Heart right ventricle (tissue), 16 donors: Measurements from ENCODE around the gene SLC22A4. TPM values are rescaled to one million over a fixed set of nuclear protein-coding genes. Genes with fewer than 3 reads are reported as not detected.

Experiments
- ATAC-seq, 8 donors: fragments of 200-7000 bp; cut with Tn5 transposase; one replicate each; pipeline ENCODE4 v1.9.1; 2020; ENCODE audit warnings: mild to moderate bottlenecking in 8 of 8, moderate library complexity in 8 of 8, moderate number of reproducible peaks in 1 of 8
- DNase-seq, 2 donors: peaks; one replicate each; pipeline ENCODE4 v3.0.0-alpha.2; 2020
- H3K27ac ChIP-seq, 10 donors: fragments of 200-600 bp; sonication (generic) in 2 of 10; one replicate each; pipeline versions ENCODE4 v1.5.0 to v1.8.0; 2020 to 2022; ENCODE audit warnings: mild to moderate bottlenecking in 3 of 10
- H3K27me3 ChIP-seq, 7 donors: fragments of 200-600 bp; one replicate each; pipeline ENCODE4 v1.8.0; 2021 to 2022; ENCODE audit warnings: mild to moderate bottlenecking in 2 of 7
- H3K36me3 ChIP-seq, 9 donors: fragments of 200-600 bp; sonication (generic) in 1 of 9; one replicate each; pipeline versions ENCODE4 v1.5.0 to v1.8.0; 2020 to 2022; ENCODE audit warnings: mild to moderate bottlenecking in 2 of 9
- H3K4me1 ChIP-seq, 9 donors: fragments of 200-600 bp; sonication (generic) in 1 of 9; one replicate each; pipeline versions ENCODE4 v1.5.0 to v1.8.0; 2020 to 2022; ENCODE audit warnings: mild to moderate bottlenecking in 4 of 9
- H3K4me3 ChIP-seq, 10 donors: fragments of 200-600 bp; sonication (generic) in 2 of 10; one replicate each; pipeline versions ENCODE4 v1.5.0 to v1.8.0; 2020 to 2022; ENCODE audit warnings: mild to moderate bottlenecking in 7 of 10, moderate library complexity in 2 of 10
- H3K9me3 ChIP-seq, 11 donors: fragments of 200-600 bp in 10 of 11; sonication (generic) in 2 of 11; one replicate each; pipeline versions ENCODE4 v1.5.0 to v1.8.0; 2013 to 2022; ENCODE audit warnings: mild to moderate bottlenecking in 2 of 11, control low read depth in 1 of 11, moderate library complexity in 1 of 11
- WGBS, 2 donors: extraction: QIAGEN DNeasy Blood & Tissue Kit; methylation state at CpG; one replicate each; pipeline ENCODE4 v1.1.7; 2013; ENCODE audit warnings: inconsistent platforms in 1 of 2; 5-methylcytosine and 5-hydroxymethylcytosine counted together
- intact Hi-C, 10 donors: fragments of 100-400 bp; cut with DNase I; formaldehyde crosslinking; loops; one replicate each; pipeline versions ENCODE4 v1.11.1 to v1.14.2; 2022
- polyA plus RNA-seq, 2 donors: library from polyadenylated mRNA; stranded (reverse); fragments of 200-250 nt; gene quantifications; one replicate each; pipeline ENCODE4 v1.2.3, GENCODE V29; 2013
- total RNA-seq, 10 donors: library from RNA; stranded (reverse); fragmentation: NEBNext Ultra II Directional in 3 of 10; extraction: Animal tissue kit (Norgen Biotek cat#: 25700) in 3 of 10; gene quantifications; one replicate each; pipeline versions ENCODE4 v1.2.1 to v1.2.4, GENCODE V29; 2021 to 2023
- TF ChIP-seq, protein P1 (sequence below), 9 donors: fragments of 200-600 bp; sonication (generic) in 2 of 9; IDR thresholded peaks; one replicate each; pipeline versions ENCODE4 v1.5.0 to v1.8.0; 2021 to 2022; ENCODE audit warnings: antibody characterized with exemption in 9 of 9, mild to moderate bottlenecking in 5 of 9, moderate library complexity in 1 of 9
- donor health status: Arrhythmogenic right ventricular cardiomyopathy.
- donor health status: ischemic (EF 13 %, LVEDD 7.1; RV severe dilation, severe dysfunction).
- donor health status: healthy with polysubstance abuse.
- donor health status: DM: no; HTN: yes; CAD: no.
- donor health status: DM: no; HTN: no; CAD: no.
- donor health status: ischemic (EF 25% LVEDD 6.9; RV normal size, moderate dysfunction).
- donor health status: ischemic (EF 25% LVEDD 5.7; RV mildly dilated, moderate dysfunction).
- donor health status: healthy.
- donor health status: DM: yes; HTN: yes; CAD: no.
- donor health status: Ischemic cardiomyopathy.
- donor health status: ischemic (EF 35%, LVEDD 5.7; RV mildly dilated, moderate dysfunction).
- donor health status: nonischemic (EF 11% LVEDD 7.7; RV severe dilation, severe dysfunction).
- donor health status: DM: yes; HTN: yes; CAD: no.
- donor health status: PGD.
- donor health status: ischemic (EF 29% LVEDD 5.4; RV normal size, mild dysfunction).
- donor health status: nonischemic (EF 23%, LVEDD 6.1; RV moderate dilation, normal function).

SLC22A4 gene
- total and polyA plus RNA-seq, 12 donors = 0.39 to 9.0 (median 2.1) TPM

DNA sequence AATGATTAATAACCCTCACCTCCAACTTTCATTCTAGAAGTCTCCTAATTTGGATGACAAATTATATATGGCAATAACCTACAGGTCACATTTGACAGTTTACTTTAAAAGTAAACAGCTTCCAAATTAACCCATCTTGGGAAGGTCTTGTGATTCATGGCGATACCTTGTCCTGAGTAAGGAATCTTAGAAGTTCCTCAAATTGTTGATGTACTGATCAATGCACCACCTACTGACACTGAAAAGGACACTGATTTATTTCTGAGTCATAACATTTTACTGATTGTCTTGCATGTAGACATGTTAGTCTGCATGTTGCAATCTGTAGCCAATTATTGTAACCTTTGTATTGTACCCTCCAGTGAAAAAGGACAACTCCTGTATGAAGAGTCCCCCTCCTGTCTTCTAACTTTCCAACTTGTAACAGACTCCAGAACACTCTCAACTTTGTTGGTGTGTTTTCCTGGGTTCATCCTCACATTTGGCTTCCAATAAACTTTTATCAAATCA lies 59.3 kb downstream of the SLC22A4 start:
- Histone ChIP-seq H3K36me3 (peaks cover 0 to 22% (median 0%) of the 10 kb centered on the region in 9 donors), H3K4me1 (peaks cover 0 to 32% (median 11%) of the 10 kb centered on the region in 9 donors), H3K27ac (peak overlapping the region in 1 of 10 donors; percentile 87), H3K27me3 (no peaks in the 10 kb centered on the region), H3K4me3 (no peak overlapping the region), H3K9me3 (peaks cover 0 to 16% (median 0%) of the 10 kb centered on the region in 11 donors)
- TF ChIP-seq, protein P1, sequence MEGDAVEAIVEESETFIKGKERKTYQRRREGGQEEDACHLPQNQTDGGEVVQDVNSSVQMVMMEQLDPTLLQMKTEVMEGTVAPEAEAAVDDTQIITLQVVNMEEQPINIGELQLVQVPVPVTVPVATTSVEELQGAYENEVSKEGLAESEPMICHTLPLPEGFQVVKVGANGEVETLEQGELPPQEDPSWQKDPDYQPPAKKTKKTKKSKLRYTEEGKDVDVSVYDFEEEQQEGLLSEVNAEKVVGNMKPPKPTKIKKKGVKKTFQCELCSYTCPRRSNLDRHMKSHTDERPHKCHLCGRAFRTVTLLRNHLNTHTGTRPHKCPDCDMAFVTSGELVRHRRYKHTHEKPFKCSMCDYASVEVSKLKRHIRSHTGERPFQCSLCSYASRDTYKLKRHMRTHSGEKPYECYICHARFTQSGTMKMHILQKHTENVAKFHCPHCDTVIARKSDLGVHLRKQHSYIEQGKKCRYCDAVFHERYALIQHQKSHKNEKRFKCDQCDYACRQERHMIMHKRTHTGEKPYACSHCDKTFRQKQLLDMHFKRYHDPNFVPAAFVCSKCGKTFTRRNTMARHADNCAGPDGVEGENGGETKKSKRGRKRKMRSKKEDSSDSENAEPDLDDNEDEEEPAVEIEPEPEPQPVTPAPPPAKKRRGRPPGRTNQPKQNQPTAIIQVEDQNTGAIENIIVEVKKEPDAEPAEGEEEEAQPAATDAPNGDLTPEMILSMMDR (IDR thresholded peaks at IDR 0.05) = no peak
- 94 to 100% methylated on average over 1 of the region's 1 CpG for WGBS, 2 donors
- intact Hi-C loops = no loop called here
- DNase-seq (no peak), ATAC-seq (no peak)

DNA sequence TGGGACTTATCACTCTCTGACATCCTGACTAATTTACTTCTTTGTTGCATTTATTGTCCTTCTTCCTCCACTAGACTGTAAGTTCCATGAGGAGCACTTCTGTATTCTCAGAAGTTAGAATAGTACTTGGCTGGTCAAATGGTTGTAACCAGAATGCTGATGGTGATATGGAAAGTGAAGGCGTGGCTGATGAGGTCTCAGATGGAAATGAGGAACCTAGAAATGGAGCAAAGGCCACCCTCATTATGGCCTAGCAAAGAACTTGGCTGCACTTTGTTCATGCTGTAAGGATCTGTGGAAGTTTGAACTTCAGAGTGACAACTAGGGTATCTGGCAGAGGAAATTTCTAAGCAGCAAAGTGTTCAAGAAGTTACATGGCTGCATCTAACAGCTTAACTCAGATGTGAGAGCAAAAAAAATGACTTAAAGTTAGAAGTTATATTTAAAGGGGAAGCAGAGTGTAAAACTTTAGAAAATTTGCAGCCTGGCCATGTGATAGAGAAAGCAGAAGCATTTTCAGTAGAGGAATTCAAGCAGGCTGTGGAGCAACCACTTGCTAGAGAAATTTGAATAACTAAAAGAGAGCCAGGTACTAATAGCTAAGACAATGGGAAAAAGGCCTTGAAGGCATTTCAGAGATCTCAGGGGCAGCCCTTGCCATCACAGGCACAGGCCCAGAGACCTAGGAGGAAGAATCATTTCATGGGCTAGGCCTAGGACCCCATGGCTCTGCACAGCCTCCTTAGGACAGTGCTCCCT lies 60.4 kb downstream of the SLC22A4 start:
- Histone ChIP-seq H3K9me3 (peaks cover 0 to 6% (median 0%) of the 10 kb centered on the region in 11 donors), H3K4me3 (no peak overlapping the region), H3K4me1 (peaks cover 0 to 39% (median 15%) of the 10 kb centered on the region in 9 donors), H3K27ac (peak overlapping the region in 1 of 10 donors; percentile 87), H3K27me3 (no peaks in the 10 kb centered on the region), H3K36me3 (peaks cover 0 to 11% (median 0%) of the 10 kb centered on the region in 9 donors)
- 89 to 93% methylated on average over 1 of the region's 1 CpG for WGBS, 2 donors
- intact Hi-C loops = no loop called here
- ATAC-seq = peak in 1 of 8 donors; percentile 42
- TF ChIP-seq, protein P1 (IDR thresholded peaks at IDR 0.05) = no peak
- no peak for DNase-seq

DNA sequence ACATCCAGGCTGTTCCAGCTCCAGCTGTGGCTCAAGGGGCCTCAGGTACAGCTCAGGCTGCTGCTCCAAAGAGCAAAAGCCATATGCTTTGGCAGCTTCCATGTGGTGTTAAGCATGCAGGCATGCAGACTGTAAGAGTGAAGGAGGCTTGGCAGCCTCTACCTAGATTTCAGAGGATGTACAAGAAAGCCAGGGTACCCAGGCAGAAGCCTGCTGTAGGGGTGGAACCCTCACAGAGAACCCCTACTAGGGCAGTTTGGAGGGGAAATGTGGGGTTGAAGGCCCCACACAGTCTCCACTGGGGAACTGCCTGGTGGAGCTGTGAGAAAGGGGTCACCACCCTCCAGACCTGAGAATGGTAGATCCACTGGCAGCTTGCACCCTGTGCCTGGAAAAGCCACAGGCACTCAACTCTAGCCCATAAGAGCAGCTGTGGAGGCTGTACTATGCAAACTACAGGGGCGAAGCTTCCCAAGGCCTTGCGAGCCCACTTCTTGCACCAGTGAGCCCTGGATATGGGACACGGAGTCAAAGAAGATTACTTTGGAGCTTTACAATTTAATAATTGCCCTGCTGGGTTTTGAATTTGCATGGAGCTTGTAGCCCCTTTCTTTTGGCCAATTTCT lies 61.1 kb downstream of the SLC22A4 start:
- Histone ChIP-seq H3K4me1 (peaks cover 0 to 39% (median 15%) of the 10 kb centered on the region in 9 donors), H3K9me3 (no peaks in the 10 kb centered on the region), H3K36me3 (peaks cover 0 to 5% (median 0%) of the 10 kb centered on the region in 9 donors), H3K27me3 (no peaks in the 10 kb centered on the region), H3K27ac (peak overlapping the region in 1 of 10 donors; percentile 87), H3K4me3 (no peak overlapping the region)
- DNase-seq (no peak), ATAC-seq (peak in 1 of 8 donors; percentile 16)
- WGBS, 2 donors = 100% methylated on average over 3 of the region's 3 CpGs
- TF ChIP-seq, protein P1 (IDR thresholded peaks at IDR 0.05) = no peak
- intact Hi-C loops = no loop called here

DNA sequence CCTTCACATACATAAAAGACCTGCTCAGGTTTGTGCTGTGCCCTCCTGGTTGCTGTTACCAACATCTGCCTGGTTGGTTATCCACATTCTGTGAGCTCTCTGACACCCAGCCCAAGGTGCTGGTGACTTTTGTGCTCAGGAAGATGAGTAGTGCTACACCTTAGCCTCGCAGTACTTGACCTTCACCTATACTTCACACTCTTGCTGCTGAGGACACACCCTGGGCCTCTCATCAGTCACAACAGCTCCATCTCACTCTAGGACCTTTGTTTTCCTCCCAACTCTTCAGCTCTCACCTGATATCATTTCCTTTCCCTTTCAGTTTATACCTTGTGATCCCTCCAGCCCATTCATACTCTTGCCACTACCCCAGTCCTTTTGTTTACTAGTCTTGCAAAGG lies 64.6 kb downstream of the SLC22A4 start:
- DNase-seq (no peak), ATAC-seq (no peak)
- TF ChIP-seq, protein P1 (IDR thresholded peaks at IDR 0.05) = no peak
- Histone ChIP-seq H3K9me3 (no peaks in the 10 kb centered on the region), H3K36me3 (no peaks in the 10 kb centered on the region), H3K4me1 (peaks cover 4 to 45% (median 24%) of the 10 kb centered on the region in 9 donors), H3K4me3 (no peak overlapping the region), H3K27ac (peak overlapping the region in 7 of 10 donors; percentile 25 to 76 (median 57)), H3K27me3 (no peaks in the 10 kb centered on the region)
- intact Hi-C loops = no loop called here
- WGBS, 2 donors = 77 to 90% methylated on average over 1 of the region's 1 CpG
